Measurements from ENCODE around the gene PHC1.
"Not testable (repeated sequence)": the region's sequence is repeated elsewhere in the genome, so short reads cannot be mapped to it uniquely, and the experiment has no call there.

Gene PHC1

GRCh38 chr12:8914033-8914715 lies at the start of gene PHC1:
Gene PHC1, plus strand, starts transcription at chr12:8914509. Its CDS starts 3,169 bp downstream, at chr12:8917678.
- in situ Hi-C loops (cut with HindIII; ENCODE audit: low sequenced_read_pairs) = not testable (repeated sequence)

- in situ Hi-C loops (cut with HindIII; ENCODE audit: low sequenced_read_pairs) = no loop called here
These were observed 47.9 kb upstream of the PHC1 start for GRCh38 chr12:8866429-8866828.

GRCh38 chr12:8867009-8867408 lies 47.3 kb upstream of the PHC1 start:
- in situ Hi-C loops (cut with HindIII; ENCODE audit: low sequenced_read_pairs) = no loop called here

DNA sequence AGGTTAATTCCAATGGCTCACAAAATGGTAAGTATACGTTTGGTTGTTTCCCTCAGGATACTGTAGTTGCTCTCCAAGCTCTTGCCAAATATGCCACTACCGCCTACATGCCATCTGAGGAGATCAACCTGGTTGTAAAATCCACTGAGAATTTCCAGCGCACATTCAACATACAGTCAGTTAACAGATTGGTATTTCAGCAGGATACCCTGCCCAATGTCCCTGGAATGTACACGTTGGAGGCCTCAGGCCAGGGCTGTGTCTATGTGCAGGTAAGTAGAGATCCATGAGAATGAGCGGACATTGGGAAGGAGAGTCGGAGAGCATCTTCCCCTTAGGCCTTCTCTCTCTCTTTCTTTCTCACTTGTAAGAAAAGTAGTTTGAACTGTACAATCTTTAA lies 46.5 kb upstream of the PHC1 start:
- in situ Hi-C loops (cut with HindIII; ENCODE audit: low sequenced_read_pairs) = no loop called here

DNA sequence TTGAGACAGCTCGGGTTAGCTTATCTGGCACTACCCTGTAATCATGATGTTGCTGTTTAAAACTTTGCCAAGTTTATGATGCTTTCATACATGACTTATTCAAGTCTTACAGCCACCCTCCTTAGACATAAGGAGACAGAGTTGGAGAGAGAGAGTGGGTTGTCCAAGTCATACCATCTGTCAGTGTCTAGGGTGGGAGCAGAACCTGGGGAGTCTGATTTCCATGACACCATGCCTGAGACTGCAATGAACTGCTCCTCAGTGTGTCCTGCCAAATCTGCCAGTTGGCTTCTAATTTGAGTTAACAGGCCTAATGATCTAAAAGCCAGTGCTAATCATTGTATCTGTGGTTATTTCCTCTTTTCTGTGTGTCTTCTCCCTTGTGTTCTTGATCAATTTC lies 43.7 kb upstream of the PHC1 start:
- in situ Hi-C loops (cut with HindIII; ENCODE audit: low sequenced_read_pairs) = no loop called here

DNA sequence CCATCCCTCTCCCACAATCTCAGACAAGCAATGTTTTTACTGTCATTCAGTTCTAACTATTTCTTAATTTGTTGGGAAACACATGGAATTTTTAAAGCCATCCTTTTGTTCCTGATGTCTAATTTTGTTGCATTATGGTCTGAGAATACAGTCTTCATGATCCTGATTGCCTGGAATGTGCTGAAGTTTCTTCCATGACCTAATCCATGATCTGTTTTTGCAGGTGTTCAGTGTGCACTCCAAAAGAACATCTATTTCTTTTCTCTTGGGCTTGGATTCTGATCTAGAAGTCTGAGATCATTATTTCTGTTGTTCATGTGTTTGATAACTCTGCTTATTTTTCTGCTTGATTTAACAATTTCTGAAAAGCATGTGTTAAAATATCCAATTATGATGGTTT lies 43.2 kb upstream of the PHC1 start:
- in situ Hi-C loops (cut with HindIII; ENCODE audit: low sequenced_read_pairs) = no loop called here

DNA sequence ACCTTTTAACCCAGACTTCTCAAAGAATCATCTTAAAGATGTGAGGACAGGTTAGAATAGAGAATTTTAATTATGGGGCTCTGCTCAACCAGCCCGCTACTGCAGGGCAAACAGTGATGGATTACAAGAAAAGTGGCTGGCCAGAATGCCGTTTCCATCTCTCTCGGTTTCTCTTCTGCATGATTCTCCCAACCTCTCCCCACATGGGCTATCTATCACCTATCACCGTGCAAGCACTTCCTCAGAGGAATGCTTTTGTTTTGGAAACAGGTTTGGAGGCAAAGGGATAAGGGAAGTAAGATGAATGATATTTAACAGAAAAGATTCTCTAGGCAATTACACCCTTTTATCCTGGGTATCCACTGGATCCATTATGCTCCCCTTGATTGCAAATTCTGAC lies 37.4 kb upstream of the PHC1 start:
- in situ Hi-C loops (cut with HindIII; ENCODE audit: low sequenced_read_pairs) = no loop called here

- in situ Hi-C loops (cut with HindIII; ENCODE audit: low sequenced_read_pairs) = no loop called here
These were observed 27.6 kb upstream of the PHC1 start for GRCh38 chr12:8886502-8887284.

DNA sequence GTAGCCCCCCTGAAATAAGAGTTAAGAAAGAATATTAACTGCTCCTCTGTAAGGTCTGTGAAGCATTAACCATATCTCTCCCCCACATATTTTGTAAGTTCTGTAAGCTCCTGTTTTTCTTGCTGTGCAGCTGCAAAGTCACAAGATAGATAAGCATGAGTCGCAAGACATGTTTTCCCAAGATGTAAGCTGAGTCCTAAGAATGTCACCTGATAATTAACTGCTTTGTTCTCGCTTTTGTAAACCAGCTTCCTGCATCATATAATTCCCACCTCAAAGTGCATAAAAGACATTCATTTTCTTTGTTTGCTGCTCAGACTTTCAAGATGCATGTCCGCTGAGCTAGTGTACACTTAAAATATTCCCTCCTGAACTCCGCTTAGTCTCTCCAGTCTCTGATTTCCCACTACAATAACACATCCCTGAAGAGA lies 27.0 kb upstream of the PHC1 start:
- in situ Hi-C loops (cut with HindIII; ENCODE audit: low sequenced_read_pairs) = no loop called here

GRCh38 chr12:8890313-8891085 lies 23.8 kb upstream of the PHC1 start:
- in situ Hi-C loops (cut with HindIII; ENCODE audit: low sequenced_read_pairs) = no loop called here

DNA sequence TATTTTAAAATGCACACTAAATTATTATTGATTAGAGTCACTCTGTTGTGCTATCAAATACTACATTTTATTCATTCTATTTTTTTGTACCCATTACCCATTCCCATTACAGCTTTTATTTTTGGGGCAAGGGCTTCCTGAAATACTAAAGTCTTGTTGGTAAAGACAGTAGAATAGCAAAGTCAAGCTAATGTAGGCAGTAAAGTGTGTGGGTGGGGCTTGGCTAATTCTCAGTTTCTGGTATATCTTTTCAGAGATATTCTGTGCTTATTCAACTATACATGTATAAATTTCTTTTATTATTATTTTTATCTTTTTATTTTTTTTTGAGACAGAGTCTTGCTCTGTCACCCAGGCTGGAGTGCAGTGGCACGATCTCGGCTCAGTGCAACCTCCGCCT lies 22.3 kb upstream of the PHC1 start:
- in situ Hi-C loops (cut with HindIII; ENCODE audit: low sequenced_read_pairs) = no loop called here

- in situ Hi-C loops (cut with HindIII; ENCODE audit: low sequenced_read_pairs) = no loop called here
These were observed 19.9 kb upstream of the PHC1 start for GRCh38 chr12:8894378-8894777.

DNA sequence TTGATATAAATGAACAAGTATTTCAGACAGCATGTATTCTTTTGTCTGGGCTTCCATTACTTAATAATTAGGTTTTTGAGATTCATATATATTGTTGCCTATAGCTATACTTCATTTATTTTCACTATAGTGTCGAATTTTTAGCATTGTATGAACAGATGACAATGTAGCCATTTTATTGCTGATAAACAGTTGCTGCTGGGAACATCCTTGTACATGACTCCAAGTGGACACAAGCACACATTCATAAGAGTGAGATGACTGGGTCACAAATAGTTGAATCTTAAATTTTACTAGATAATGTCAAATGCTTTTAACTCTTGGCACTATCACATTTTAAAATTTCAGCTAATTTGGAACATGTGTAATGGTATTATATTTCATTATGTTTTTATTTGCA lies 19.3 kb upstream of the PHC1 start:
- in situ Hi-C loops (cut with HindIII; ENCODE audit: low sequenced_read_pairs) = no loop called here

DNA sequence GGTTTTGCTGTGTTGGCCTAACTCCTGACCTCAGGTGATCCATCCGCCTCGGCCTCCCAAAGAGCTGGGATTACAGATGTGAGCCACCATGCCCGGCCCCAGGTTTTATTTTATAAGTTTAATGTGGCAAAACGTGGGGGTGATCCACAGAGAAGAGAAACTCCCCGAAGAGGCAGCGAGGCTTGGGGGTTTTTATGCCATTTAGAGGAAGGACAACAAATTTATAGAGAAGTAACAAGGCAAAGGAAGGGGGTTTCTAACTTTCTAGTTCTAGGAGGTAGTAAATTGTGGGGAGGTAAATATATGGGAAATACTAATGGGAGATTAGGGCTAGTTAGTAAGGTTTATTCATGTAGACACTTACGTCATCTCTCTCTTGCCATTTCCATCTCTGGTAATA lies 17.2 kb upstream of the PHC1 start:
- in situ Hi-C loops (cut with HindIII; ENCODE audit: low sequenced_read_pairs) = no loop called here

DNA sequence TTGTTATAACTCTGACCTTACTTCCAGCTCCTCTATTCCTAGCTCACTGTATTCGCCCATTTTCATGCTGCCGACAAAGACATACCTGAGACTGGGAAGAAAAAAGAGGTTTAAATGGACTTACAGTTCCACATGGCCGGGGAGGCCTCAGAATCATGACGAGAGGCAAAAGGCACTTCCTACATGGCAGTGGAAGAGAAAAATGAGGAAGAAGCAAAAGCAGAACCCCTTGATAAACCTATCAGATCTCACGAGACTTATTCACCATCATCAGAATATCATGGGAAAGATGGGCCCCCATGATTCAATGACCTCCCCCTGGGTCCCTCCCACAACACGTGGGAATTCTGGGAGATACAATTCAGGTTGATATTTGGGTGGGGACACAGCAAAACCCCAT lies 14.5 kb upstream of the PHC1 start:
- in situ Hi-C loops (cut with HindIII; ENCODE audit: low sequenced_read_pairs) = no loop called here

DNA sequence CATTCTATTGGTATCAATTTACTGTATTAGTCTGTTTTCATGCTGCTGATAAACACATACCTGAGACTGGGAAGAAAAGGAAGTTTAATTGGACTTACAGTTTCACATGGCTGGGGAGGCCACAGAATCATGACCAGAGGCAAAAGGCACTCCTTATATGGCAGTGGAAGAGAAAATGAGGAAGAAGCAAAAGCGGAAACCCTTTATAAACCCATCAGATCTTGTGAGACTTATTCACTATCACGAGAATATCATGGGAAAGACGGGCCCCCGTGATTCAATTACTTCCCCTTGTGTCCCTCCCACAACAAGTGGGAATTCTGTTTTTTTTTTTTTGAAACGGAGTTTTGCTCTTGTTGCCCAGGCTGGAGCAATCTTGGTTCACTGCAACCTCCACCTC lies 11.6 kb upstream of the PHC1 start:
- in situ Hi-C loops (cut with HindIII; ENCODE audit: low sequenced_read_pairs) = not testable (repeated sequence)

DNA sequence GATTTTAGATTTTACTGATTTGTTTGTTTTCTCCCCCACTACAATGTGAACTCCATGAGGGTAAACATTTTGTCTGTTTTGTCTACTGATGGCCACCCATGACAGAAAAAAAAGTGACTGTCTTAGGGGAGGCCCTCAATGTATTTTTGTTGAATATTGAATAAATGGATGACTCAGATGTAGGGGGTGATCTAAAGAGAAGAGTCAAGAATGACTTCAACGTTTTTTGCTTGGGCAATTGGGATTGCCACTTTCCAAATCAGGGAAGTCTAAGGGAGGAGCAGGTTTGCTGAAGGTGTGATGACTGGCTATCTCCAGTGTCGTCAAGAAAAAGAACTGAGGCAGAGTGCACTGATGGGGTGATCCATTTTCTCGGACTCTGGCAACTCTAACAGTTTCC lies 10.7 kb upstream of the PHC1 start:
- in situ Hi-C loops (cut with HindIII; ENCODE audit: low sequenced_read_pairs) = no loop called here

GRCh38 chr12:8904665-8905064 lies 9.6 kb upstream of the PHC1 start:
- in situ Hi-C loops (cut with HindIII; ENCODE audit: low sequenced_read_pairs) = no loop called here

DNA sequence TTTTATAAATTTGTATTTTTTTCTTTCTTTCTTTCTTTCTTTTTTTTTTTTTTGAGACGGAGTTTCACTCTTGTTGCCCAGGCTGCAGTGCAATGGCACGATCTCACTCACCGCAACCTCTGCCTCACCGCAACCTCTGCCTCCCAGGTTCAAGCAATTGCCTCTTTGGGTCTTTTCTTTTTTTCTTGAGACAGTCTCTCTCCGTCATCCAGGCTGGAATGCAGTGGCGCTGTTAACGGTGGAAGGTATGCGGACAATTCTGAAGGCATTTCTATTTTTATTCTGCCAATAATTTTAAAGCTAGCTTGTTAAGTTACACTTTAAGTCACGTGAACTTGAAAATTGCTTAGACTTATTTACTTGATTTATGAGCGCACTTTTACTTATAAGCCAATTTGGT lies 8.8 kb upstream of the PHC1 start:
- in situ Hi-C loops (cut with HindIII; ENCODE audit: low sequenced_read_pairs) = no loop called here

GRCh38 chr12:8906266-8907180 lies 7.8 kb upstream of the PHC1 start:
- in situ Hi-C loops (cut with HindIII; ENCODE audit: low sequenced_read_pairs) = no loop called here

DNA sequence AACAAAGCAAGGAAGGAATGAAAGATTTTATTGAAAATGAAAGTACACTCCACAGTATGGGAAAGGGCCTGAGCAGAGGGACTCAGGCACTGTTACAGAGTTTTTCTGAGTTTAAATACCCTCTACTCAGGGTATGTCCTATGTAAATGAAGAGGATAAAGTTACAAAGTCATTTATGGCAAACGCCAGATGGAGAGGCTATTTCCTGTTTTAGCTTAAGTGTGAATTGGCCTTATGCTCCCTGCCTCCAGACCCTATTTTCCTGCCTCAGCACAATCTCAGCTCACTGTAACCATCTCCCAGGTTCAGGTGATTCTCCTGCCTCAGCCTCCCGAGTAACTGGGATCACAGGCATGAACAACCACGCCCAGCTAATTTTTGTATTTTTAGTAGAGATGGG lies 6.8 kb upstream of the PHC1 start:
- in situ Hi-C loops (cut with HindIII; ENCODE audit: low sequenced_read_pairs) = no loop called here

All from DLD1 (cell line).